Ishikawa (cell line): ENCODE data around the gene MAMSTR.

Experiments used
- CEBPB ChIP-seq: IDR thresholded peaks from 2 replicates; pipeline ENCODE4 v1.6.1; 2012
- CREB1 ChIP-seq: IDR thresholded peaks from 2 replicates; pipeline ENCODE4 v1.6.1; 2012; ENCODE audit warnings: low read depth
- EGR1 ChIP-seq: IDR thresholded peaks from 2 replicates; pipeline ENCODE4 v1.6.1; 2012
- EP300 ChIP-seq: IDR thresholded peaks from 2 replicates; pipeline ENCODE4 v1.6.1; 2012; ENCODE audit warnings: borderline replicate concordance
- FOXM1 ChIP-seq: IDR thresholded peaks from 2 replicates; pipeline ENCODE4 v1.6.1; 2012; ENCODE audit warnings: low read depth, borderline replicate concordance
- NFIC ChIP-seq: IDR thresholded peaks from 2 replicates; pipeline ENCODE4 v1.6.1; 2012
- RAD21 ChIP-seq: IDR thresholded peaks from 2 replicates; pipeline ENCODE4 v1.6.1; 2012; ENCODE audit warnings: low read depth
- REST ChIP-seq: IDR thresholded peaks from 2 replicates; pipeline ENCODE4 v1.6.1; 2012; ENCODE audit warnings: low read depth, mild to moderate bottlenecking
- TAF1 ChIP-seq: IDR thresholded peaks from 2 replicates; pipeline ENCODE4 v1.6.1; 2012; ENCODE audit warnings: low read depth, mild to moderate bottlenecking
- TCF12 ChIP-seq: IDR thresholded peaks from 2 replicates; pipeline ENCODE4 v1.6.1; 2012; ENCODE audit warnings: low read depth
- TEAD4 ChIP-seq: IDR thresholded peaks from 2 replicates; pipeline ENCODE4 v1.6.1; 2012
- USF1 ChIP-seq: IDR thresholded peaks from 2 replicates; pipeline ENCODE4 v1.6.1; 2012
- YY1 ChIP-seq: IDR thresholded peaks from 2 replicates; pipeline ENCODE4 v1.6.1; 2012; ENCODE audit warnings: low read depth
- ZBTB7A ChIP-seq: IDR thresholded peaks from 2 replicates; pipeline ENCODE4 v1.6.1; 2012; ENCODE audit warnings: low read depth
- TF ChIP-seq, protein P1 (sequence below): IDR thresholded peaks from 2 replicates; pipeline ENCODE4 v1.6.1; 2012

Gene MAMSTR

DNA sequence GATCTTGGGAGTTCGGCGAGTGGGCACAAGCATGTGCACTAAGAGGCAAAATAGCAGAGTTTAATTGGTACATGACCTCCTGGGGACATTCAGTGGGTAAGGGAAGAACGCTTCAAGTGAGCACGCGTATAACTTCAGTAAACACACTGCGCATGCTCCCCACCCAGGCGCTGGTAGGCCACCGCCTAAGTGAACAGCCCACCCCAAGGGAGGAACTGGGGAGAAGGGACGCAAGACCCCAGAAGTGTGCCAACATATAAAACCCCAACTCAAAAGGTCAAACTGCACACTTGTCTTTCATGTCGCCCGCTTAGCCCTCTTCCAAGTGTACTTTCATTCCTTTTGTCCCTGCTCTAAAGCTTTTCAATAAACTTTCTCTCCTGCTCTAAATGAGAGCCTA is 36.2 kb downstream of the MAMSTR start:
- TF ChIP-seq, protein P1, sequence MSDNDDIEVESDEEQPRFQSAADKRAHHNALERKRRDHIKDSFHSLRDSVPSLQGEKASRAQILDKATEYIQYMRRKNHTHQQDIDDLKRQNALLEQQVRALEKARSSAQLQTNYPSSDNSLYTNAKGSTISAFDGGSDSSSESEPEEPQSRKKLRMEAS = no peak
- TF ChIP-seq USF1 = no peak
- no peak for TF ChIP-seq REST
- TF ChIP-seq FOXM1 = no peak
- TF ChIP-seq TAF1 = no peak

DNA sequence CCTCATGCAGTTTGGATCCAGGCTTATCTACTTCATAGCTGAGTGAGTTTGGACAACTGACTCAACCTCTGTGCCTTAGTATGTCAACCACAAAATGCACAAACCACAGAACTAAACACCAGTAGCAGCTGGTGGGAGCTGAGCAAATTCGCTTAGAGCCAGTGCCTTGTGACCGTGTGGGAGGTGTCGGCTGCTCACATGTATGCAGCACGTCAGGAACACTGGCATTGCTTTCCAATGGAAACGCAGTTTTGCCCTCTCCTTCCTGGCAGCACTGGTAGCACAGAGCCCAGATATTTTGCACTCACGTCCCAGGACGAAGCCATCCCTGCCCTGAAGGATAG is 38.4 kb downstream of the MAMSTR start:
- TF ChIP-seq, protein P1 = no peak
- TF ChIP-seq EP300 = no peak
- no peak for TF ChIP-seq REST
- no peak for TF ChIP-seq TCF12
- no peak for TF ChIP-seq CREB1
- TF ChIP-seq EGR1 = no peak
- TF ChIP-seq TEAD4 = no peak
- TF ChIP-seq TAF1 = no peak
- no peak for TF ChIP-seq FOXM1
- no peak for TF ChIP-seq USF1
- TF ChIP-seq CEBPB = no peak
- TF ChIP-seq YY1 = no peak
- TF ChIP-seq NFIC = no peak
- TF ChIP-seq RAD21 = no peak
- TF ChIP-seq ZBTB7A = no peak

DNA sequence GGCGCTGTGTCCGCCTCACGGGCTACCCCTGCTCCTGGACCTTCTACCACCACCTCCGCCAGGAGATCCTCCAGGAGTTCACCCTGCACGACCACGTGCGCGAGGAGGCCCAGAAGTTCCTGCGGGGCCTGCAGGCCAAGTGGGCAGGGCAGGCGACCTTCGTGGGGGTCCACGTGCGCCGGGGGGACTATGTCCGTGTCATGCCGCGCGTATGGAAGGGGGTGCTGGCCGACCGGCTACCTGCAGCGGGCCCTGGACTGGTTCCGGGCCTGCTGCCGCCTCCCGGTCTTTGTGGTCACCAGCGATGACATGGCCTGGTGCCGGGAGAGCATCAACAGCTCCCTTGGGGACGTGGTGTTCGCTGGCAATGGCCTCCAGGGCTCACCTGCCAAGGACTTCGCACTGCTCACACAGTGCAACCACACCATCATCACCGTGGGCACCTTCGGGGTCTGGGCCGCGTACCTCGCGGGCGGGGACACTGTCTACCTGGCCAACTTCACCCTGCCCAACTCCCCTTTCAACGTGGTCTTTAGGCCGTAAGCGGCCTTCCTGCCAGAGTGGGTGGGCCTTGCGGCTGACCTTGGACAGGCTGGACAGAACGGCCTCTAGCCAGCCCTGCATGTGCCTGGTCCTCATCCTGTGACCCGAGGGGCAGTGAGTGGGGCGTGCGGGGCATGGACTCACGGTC is 38.9 kb downstream of the MAMSTR start:
- no peak for TF ChIP-seq TAF1

DNA sequence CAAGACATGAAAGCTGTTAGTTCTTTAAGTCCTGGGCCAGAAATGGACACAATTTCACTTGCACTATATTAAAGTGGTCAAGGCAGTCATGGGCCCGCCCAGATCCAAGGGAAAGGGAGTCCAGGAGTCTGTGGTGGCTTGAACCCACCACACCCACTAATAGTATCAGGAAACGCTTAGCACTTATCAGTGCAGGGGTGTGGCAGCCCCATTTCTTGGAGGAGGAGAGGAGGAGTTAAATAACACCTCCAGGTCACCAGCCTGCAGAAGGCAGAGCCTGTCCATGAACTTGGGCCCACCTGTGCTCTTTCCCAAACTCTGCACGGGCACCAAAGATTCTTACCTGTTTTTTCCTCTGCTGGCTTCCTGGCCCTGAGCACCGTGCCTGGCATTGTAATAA is 41.3 kb downstream of the MAMSTR start:
- TF ChIP-seq ZBTB7A (no peak), YY1 (no peak), USF1 (no peak), EP300 (no peak), RAD21 (no peak), REST (no peak), TAF1 (no peak)

- no peak for TF ChIP-seq FOXM1
- TF ChIP-seq NFIC = no peak
- TF ChIP-seq TEAD4 = no peak
Observed at GRCh38 chr19:48676887-48677286, 42.6 kb downstream of the MAMSTR start.
